Chondrocyte (in vitro differentiated cells): ENCODE measurements around the gene ALG6. TPM values are rescaled to one million over a fixed set of nuclear protein-coding genes. Genes with fewer than 3 reads are reported as not detected.

ENCODE experiments used
- DNase-seq: peaks from one replicate; pipeline ENCODE4 v3.0.0; 2021; ENCODE audit warnings: mixed read lengths, low spot score
- H3K27ac Mint-ChIP-seq: one replicate; pipeline ENCODE4 v1.8.0; 2021; ENCODE audit warnings: mild to moderate bottlenecking, moderate library complexity, mixed read lengths; ENCODE audit not compliant: unreplicated experiment
- H3K27me3 Mint-ChIP-seq: 2 replicates; pipeline ENCODE4 v1.8.0; 2021; ENCODE audit warnings: low read depth, mixed read lengths
- H3K36me3 Mint-ChIP-seq: 2 replicates; pipeline ENCODE4 v1.8.0; 2021; ENCODE audit warnings: low read depth, mixed read lengths
- H3K4me1 Mint-ChIP-seq: 2 replicates; pipeline ENCODE4 v1.8.0; 2021; ENCODE audit warnings: low read depth, mild to moderate bottlenecking, mixed read lengths
- H3K4me3 Mint-ChIP-seq: one replicate; pipeline ENCODE4 v1.8.0; 2021; ENCODE audit warnings: mild to moderate bottlenecking, moderate library complexity, mixed read lengths; ENCODE audit not compliant: unreplicated experiment
- H3K9me3 Mint-ChIP-seq: 2 replicates; pipeline ENCODE4 v1.8.0; 2021; ENCODE audit warnings: low read depth, mixed read lengths
- CTCF ChIP-seq: fragments of 200-600 bp; sonication (generic); IDR thresholded peaks from 2 replicates; pipeline ENCODE4 v1.5.0; 2021; ENCODE audit warnings: antibody characterized with exemption, mild to moderate bottlenecking, moderate library complexity
- total RNA-seq: library from RNA; stranded (reverse); gene quantifications from 3 replicates; pipeline ENCODE4 v1.2.1, GENCODE V29; 2021

ALG6 gene
- total RNA-seq, 1 donor from 2014 or later, result 8.5 TPM

GRCh38 chr1:63450416-63450815, 83.0 kb downstream of the ALG6 start:
- TF ChIP-seq CTCF, result no peak
- Mint-ChIP-seq H3K27me3 (no peaks in the 10 kb centered on the region), H3K9me3 (peaks cover 2% of the 10 kb centered on the region), H3K36me3 (no peaks in the 10 kb centered on the region), H3K4me1 (peaks cover 25% of the 10 kb centered on the region), H3K27ac (peak overlapping the region; percentile 3), H3K4me3 (no peak overlapping the region)
- DNase-seq, result no peak

GRCh38 chr1:63453232-63453631, 85.8 kb downstream of the ALG6 start:
- TF ChIP-seq CTCF, result no peak
- no peak overlapping the region for H3K4me3 Mint-ChIP-seq
- peaks cover 2% of the 10 kb centered on the region for H3K9me3 Mint-ChIP-seq
- H3K27me3 Mint-ChIP-seq, result no peaks in the 10 kb centered on the region
- no peaks in the 10 kb centered on the region for H3K36me3 Mint-ChIP-seq
- H3K27ac Mint-ChIP-seq, result no peak overlapping the region
- peaks cover 25% of the 10 kb centered on the region for H3K4me1 Mint-ChIP-seq
- no peak for DNase-seq

- no peak for DNase-seq
- Mint-ChIP-seq H3K27me3 (no peaks in the 10 kb centered on the region), H3K27ac (no peak overlapping the region), H3K36me3 (no peaks in the 10 kb centered on the region), H3K4me3 (no peak overlapping the region), H3K9me3 (no peaks in the 10 kb centered on the region), H3K4me1 (peaks cover 19% of the 10 kb centered on the region)
- TF ChIP-seq CTCF, result peak; percentile 75
Measured at GRCh38 chr1:63454269-63454668, 86.8 kb downstream of the ALG6 start.

- DNase-seq, result no peak
- Mint-ChIP-seq H3K27ac (no peak overlapping the region), H3K27me3 (no peaks in the 10 kb centered on the region), H3K4me3 (no peak overlapping the region), H3K36me3 (peaks cover 6% of the 10 kb centered on the region), H3K4me1 (no peaks in the 10 kb centered on the region), H3K9me3 (peaks cover 11% of the 10 kb centered on the region)
- no peak for TF ChIP-seq CTCF
Measured at GRCh38 chr1:63458750-63459149, 91.3 kb downstream of the ALG6 start.

GRCh38 chr1:63461661-63462230, 94.3 kb downstream of the ALG6 start:
- no peak overlapping the region for H3K27ac Mint-ChIP-seq
- H3K36me3 Mint-ChIP-seq, result peaks cover 6% of the 10 kb centered on the region
- no peaks in the 10 kb centered on the region for H3K4me1 Mint-ChIP-seq
- H3K9me3 Mint-ChIP-seq, result peaks cover 11% of the 10 kb centered on the region
- no peaks in the 10 kb centered on the region for H3K27me3 Mint-ChIP-seq
- no peak for DNase-seq
- no peak overlapping the region for H3K4me3 Mint-ChIP-seq
- no peak for TF ChIP-seq CTCF
